Measurements from ENCODE around the gene ABCA4. TPM values are rescaled to one million over a fixed set of nuclear protein-coding genes. Genes with fewer than 3 reads are reported as not detected.
"Not testable (repeated sequence)": the region's sequence is repeated elsewhere in the genome, so short reads cannot be mapped to it uniquely, and the experiment has no call there.

Gene ABCA4
- total RNA-seq, 4 donors from 2014 or later, result 0.18 to 0.57 TPM; not detected in 2

DNA sequence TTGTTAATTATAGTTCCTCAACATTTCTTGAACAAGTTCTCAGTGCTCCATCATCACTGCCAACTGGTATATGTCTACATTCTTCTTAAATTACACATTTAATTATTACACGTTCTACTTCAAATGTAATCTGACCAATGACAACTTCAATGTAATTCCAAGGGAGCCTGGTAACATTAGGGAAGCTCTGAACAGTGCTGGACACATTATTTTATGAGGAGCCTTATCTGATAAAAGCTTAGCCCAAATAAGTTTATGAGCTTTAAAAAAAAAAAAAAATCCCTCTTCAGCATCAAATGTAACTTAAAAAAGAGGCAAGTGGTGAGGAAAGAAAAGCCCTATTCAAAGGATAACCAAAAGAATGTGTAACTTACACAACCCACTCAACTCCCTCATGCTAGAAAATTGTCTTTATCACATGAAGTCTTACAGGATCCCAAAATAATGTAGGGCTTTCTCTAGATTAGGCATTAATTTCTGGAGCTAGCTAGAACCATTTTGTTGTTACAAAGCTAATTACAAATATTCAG, 35.2 kb upstream of the ABCA4 start:
- Histone ChIP-seq H3K9me3 (no peaks in the 10 kb centered on the region), H3K27me3 (no peaks in the 10 kb centered on the region), H3K27ac (no peak overlapping the region), H3K4me1 (no peaks in the 10 kb centered on the region), H3K4me3 (no peak overlapping the region), H3K36me3 (no peaks in the 10 kb centered on the region)
- TF ChIP-seq POLR2A (IDR thresholded peaks at IDR 0.05), result no peak
- TF ChIP-seq, protein P1, sequence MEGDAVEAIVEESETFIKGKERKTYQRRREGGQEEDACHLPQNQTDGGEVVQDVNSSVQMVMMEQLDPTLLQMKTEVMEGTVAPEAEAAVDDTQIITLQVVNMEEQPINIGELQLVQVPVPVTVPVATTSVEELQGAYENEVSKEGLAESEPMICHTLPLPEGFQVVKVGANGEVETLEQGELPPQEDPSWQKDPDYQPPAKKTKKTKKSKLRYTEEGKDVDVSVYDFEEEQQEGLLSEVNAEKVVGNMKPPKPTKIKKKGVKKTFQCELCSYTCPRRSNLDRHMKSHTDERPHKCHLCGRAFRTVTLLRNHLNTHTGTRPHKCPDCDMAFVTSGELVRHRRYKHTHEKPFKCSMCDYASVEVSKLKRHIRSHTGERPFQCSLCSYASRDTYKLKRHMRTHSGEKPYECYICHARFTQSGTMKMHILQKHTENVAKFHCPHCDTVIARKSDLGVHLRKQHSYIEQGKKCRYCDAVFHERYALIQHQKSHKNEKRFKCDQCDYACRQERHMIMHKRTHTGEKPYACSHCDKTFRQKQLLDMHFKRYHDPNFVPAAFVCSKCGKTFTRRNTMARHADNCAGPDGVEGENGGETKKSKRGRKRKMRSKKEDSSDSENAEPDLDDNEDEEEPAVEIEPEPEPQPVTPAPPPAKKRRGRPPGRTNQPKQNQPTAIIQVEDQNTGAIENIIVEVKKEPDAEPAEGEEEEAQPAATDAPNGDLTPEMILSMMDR (IDR thresholded peaks at IDR 0.05), result no peak
- intact Hi-C loops (cut with DNase I), result no loop called here
- DNase-seq, result no peak
- 55 to 59% methylated on average over 1 of the region's 1 CpG for WGBS, 2 donors

DNA sequence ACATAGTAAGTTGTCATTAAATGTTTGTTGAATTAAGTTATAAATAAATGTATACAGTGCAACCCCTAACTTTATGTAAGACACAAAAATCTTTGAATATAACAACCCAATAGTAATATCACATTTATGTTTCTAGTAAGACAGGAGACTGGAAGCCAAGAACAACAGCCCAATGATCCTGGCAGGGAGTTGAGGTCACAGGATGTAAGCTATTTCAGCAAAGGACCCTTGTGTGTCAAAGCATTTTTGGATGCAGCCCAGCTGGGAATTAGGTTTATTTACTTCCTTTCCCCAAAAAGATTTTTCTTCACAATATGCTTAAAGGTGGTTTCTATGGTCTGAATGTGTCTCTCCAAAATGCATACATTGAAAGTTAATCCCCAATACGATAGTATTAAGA, 34.0 kb upstream of the ABCA4 start:
- DNase-seq, result no peak
- H3K27ac ChIP-seq, result no peak overlapping the region
- no peaks in the 10 kb centered on the region for H3K36me3 ChIP-seq
- 30 to 69% methylated on average over 1 of the region's 1 CpG for whole genome bisulfite sequencing, 2 donors
- no peaks in the 10 kb centered on the region for H3K9me3 ChIP-seq
- intact Hi-C loops (cut with DNase I), result no loop called here
- no peak overlapping the region for H3K4me3 ChIP-seq
- no peaks in the 10 kb centered on the region for H3K27me3 ChIP-seq
- TF ChIP-seq POLR2A (IDR thresholded peaks at IDR 0.05), result no peak
- TF ChIP-seq, protein P1 (IDR thresholded peaks at IDR 0.05), result no peak
- H3K4me1 ChIP-seq, result no peaks in the 10 kb centered on the region

DNA sequence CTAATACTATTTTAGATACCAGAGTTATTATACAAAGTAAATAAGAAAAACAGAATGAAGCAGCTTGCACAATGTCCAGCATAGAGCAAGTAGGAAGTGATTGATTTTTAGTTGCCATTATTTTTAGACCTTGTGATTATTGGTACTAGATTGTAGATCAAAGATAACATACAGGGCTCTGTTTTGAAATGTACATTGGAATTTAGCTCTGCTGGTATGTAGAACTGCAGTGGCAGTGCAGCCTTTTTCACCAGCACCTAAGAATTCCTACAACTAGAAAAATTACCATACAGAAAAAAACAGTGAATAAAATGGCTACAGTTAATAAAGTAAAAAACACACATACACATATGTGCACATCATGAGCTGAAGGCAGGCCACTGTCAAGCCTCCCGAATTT, 32.2 kb upstream of the ABCA4 start:
- 47 to 64% methylated on average over 1 of the region's 1 CpG for WGBS, 2 donors
- H3K27me3 ChIP-seq, result no peaks in the 10 kb centered on the region
- H3K9me3 ChIP-seq, result no peaks in the 10 kb centered on the region
- DNase-seq, result no peak
- H3K27ac ChIP-seq, result no peak overlapping the region
- no peaks in the 10 kb centered on the region for H3K36me3 ChIP-seq
- H3K4me1 ChIP-seq, result no peaks in the 10 kb centered on the region
- intact Hi-C loops (cut with DNase I), result no loop called here
- H3K4me3 ChIP-seq, result no peak overlapping the region
- TF ChIP-seq, protein P1 (IDR thresholded peaks at IDR 0.05), result no peak

DNA sequence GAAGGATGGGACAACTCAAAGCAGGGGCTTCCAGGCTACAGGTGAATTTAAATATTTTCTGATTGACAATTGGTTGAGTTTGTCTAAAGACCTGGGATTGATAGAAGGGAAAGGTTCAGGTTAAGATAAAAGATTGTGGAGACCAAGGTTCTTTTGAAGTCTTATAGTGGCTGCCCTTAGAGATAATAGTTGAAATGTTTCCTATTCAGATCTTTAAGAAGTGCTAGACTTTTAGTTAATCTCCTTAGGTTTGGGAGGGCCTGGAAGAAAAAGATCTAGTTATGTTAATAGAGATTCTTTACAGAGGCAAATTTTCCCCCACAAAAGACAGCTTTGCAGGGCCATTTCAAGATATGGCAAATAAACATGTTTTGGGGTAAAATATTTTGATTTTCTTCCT, 28.2 kb upstream of the ABCA4 start:
- intact Hi-C loops (cut with DNase I); H3K27ac ChIP-seq; H3K4me1 ChIP-seq; DNase-seq; H3K4me3 ChIP-seq; H3K36me3 ChIP-seq; H3K27me3 ChIP-seq; H3K9me3 ChIP-seq: not testable (repeated sequence)

DNA sequence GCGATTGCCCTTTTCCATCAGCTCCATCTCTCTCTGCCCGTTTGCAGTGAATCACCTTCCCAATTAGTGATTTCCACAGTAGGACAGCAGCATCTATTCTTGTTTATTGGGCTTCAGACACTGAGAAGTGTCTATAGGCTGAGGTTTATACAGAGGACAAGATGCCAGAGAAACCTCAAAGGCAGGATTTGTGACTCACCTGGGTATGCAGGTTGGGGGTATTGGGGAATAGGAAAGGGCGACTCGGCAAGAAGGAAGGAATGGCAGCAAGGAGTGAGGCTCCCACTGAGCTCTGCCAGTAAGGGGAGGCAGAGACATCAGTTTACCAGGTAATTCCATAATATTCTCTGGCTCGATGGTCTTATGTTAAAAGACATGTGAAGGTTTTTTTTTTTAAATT, 25.3 kb upstream of the ABCA4 start:
- H3K27ac ChIP-seq, result no peak overlapping the region
- H3K4me3 ChIP-seq, result no peak overlapping the region
- no peaks in the 10 kb centered on the region for H3K36me3 ChIP-seq
- DNase-seq, result no peak
- H3K4me1 ChIP-seq, result peaks cover 0 to 15% (median 10%) of the 10 kb centered on the region in 3 donors
- H3K9me3 ChIP-seq, result no peaks in the 10 kb centered on the region
- intact Hi-C loops (cut with DNase I), result no loop called here
- no peaks in the 10 kb centered on the region for H3K27me3 ChIP-seq
- no peak for TF ChIP-seq POLR2A (IDR thresholded peaks at IDR 0.05)
- TF ChIP-seq, protein P1 (IDR thresholded peaks at IDR 0.05), result no peak
- 84 to 94% methylated on average over 5 of the region's 5 CpGs for WGBS, 2 donors

DNA sequence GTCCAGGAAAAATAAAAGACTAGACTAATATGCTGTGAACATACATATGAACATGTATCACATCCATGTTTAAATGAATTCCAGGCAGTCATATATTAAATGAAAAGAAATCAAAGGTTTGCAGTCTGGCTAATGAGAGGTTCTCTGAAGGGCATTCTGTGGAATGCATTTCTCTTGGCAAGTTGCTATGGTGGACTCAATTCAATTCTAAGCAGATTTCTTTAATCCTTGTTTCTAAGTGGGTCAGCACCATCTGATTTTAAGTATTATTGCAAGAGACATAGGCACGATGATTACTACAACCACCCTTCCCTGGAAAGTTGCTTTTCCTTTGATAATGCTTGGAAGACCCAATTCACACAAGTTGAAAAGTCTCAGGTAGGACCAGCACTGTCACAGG, 23.9 kb upstream of the ABCA4 start:
- intact Hi-C loops (cut with DNase I), result no loop called here
- H3K36me3 ChIP-seq, result no peaks in the 10 kb centered on the region
- no peak overlapping the region for H3K4me3 ChIP-seq
- 43 to 60% methylated on average over 1 of the region's 1 CpG for WGBS, 2 donors
- no peaks in the 10 kb centered on the region for H3K9me3 ChIP-seq
- H3K4me1 ChIP-seq, result peaks cover 0 to 15% (median 10%) of the 10 kb centered on the region in 3 donors
- no peak for DNase-seq
- no peak for TF ChIP-seq POLR2A (IDR thresholded peaks at IDR 0.05)
- TF ChIP-seq, protein P1 (IDR thresholded peaks at IDR 0.05), result no peak
- H3K27me3 ChIP-seq, result no peaks in the 10 kb centered on the region
- no peak overlapping the region for H3K27ac ChIP-seq
